Endothelial cell of coronary artery (primary cell): Measurements from ENCODE around the gene CRYBG1. TPM values are rescaled to one million over a fixed set of nuclear protein-coding genes. Genes with fewer than 3 reads are reported as not detected.

Source experiments
- total RNA-seq: library from RNA; depleted of rRNA; stranded (reverse); fragments of >200 nt; gene quantifications from 2 replicates; pipeline ENCODE4 v1.2.3, GENCODE V29; 2014

CRYBG1 gene
- total RNA-seq: 10.2 and 15.9 TPM in 2 replicates

GRCh38 chr6:106360410-106360988 lies at the start of gene CRYBG1:
Gene CRYBG1, plus strand, starts transcription at chr6:106360717. Its CDS starts 192 bp downstream, at chr6:106360909.

GRCh38 chr6:106325336-106326178 lies 35.0 kb upstream of the CRYBG1 start, which contains the start of gene ATG5:
Gene ATG5, minus strand, starts transcription at chr6:106325760. Its CDS starts 9,552 bp downstream, at chr6:106316208.

Other genes starting within 250 kb of the CRYBG1 start
- 57.8 and 61.9 TPM in 2 replicates for gene ATG5, start 35.0 kb upstream of the CRYBG1 start, total RNA-seq